Parathyroid adenoma (tissue), 2 donors: ENCODE data around the gene FARSB.

ENCODE experiments used
- H2AFZ ChIP-seq: fragments of 300-600 bp; sonication (generic); one replicate; pipeline ENCODE4 v1.7.0; 2017; ENCODE audit warnings: antibody characterized with exemption, mild to moderate bottlenecking
- H3K27ac ChIP-seq: fragments of 300-600 bp; sonication (generic); one replicate; pipeline ENCODE4 v1.7.0; 2017
- H3K27me3 ChIP-seq: fragments of 300-600 bp; sonication (generic); one replicate; pipeline ENCODE4 v1.7.0; 2017; ENCODE audit warnings: low read length; ENCODE audit not compliant: control insufficient read depth, insufficient read depth
- H3K36me3 ChIP-seq: fragments of 300-600 bp; sonication (generic); one replicate; pipeline ENCODE4 v1.7.0; 2017; ENCODE audit warnings: low read length; ENCODE audit not compliant: control insufficient read depth, insufficient read depth
- H3K4me1 ChIP-seq: fragments of 300-600 bp; sonication (generic); one replicate; pipeline ENCODE4 v1.7.0; 2017; ENCODE audit warnings: control low read depth
- H3K4me2 ChIP-seq: fragments of 300-600 bp; sonication (generic); one replicate; pipeline ENCODE4 v1.7.0; 2017; ENCODE audit warnings: low read length
- H3K4me3 ChIP-seq: fragments of 300-600 bp; sonication (generic); one replicate; pipeline ENCODE4 v1.7.0; 2017; ENCODE audit warnings: low read depth, low read length
- H3K79me2 ChIP-seq: fragments of 300-600 bp; sonication (generic); one replicate; pipeline ENCODE4 v1.7.0; 2017; ENCODE audit warnings: control low read depth
- H3K9ac ChIP-seq: fragments of 300-600 bp; sonication (generic); one replicate; pipeline ENCODE4 v1.7.0; 2017; ENCODE audit warnings: mild to moderate bottlenecking
- H3K9me3 ChIP-seq: fragments of 300-600 bp; sonication (generic); one replicate; pipeline ENCODE4 v1.7.0; 2017; ENCODE audit warnings: low read length; ENCODE audit not compliant: control insufficient read depth
- CTCF ChIP-seq: fragments of 300-600 bp; sonication (generic); IDR thresholded peaks from one replicate; pipeline ENCODE4 v1.7.0; 2017; ENCODE audit warnings: antibody characterized with exemption, mild to moderate bottlenecking
- donor health status: primary hyperparathyroidism.

Gene FARSB

GRCh38 chr2:222646008-222646407 is 9.9 kb downstream of the FARSB start:
- Histone ChIP-seq H3K27me3 (no peaks in the 10 kb centered on the region), H3K9me3 (no peaks in the 10 kb centered on the region), H3K4me1 (no peaks in the 10 kb centered on the region), H3K36me3 (no peaks in the 10 kb centered on the region), H3K4me3 (no peak overlapping the region), H3K9ac (no peak overlapping the region), H3K79me2 (peaks cover 10% of the 10 kb centered on the region), H3K27ac (no peak overlapping the region), H2AFZ (no peak overlapping the region), H3K4me2 (no peak overlapping the region)
- TF ChIP-seq CTCF = no peak

GRCh38 chr2:222643134-222643533 is 12.8 kb downstream of the FARSB start:
- Histone ChIP-seq H3K9me3 (no peaks in the 10 kb centered on the region), H2AFZ (no peak overlapping the region), H3K36me3 (no peaks in the 10 kb centered on the region), H3K4me3 (no peak overlapping the region), H3K79me2 (no peaks in the 10 kb centered on the region), H3K9ac (no peak overlapping the region), H3K27me3 (no peaks in the 10 kb centered on the region), H3K4me1 (no peaks in the 10 kb centered on the region), H3K27ac (no peak overlapping the region), H3K4me2 (no peak overlapping the region)
- no peak for TF ChIP-seq CTCF

- Histone ChIP-seq H3K9ac (no peak overlapping the region), H3K36me3 (no peaks in the 10 kb centered on the region), H2AFZ (no peak overlapping the region), H3K27me3 (no peaks in the 10 kb centered on the region), H3K9me3 (no peaks in the 10 kb centered on the region), H3K4me1 (no peaks in the 10 kb centered on the region), H3K4me3 (no peak overlapping the region), H3K27ac (no peak overlapping the region), H3K4me2 (no peak overlapping the region), H3K79me2 (no peaks in the 10 kb centered on the region)
- no peak for TF ChIP-seq CTCF
These were observed 14.6 kb downstream of the FARSB start for GRCh38 chr2:222641336-222641735.

GRCh38 chr2:222637067-222637466 is 18.8 kb downstream of the FARSB start:
- H3K4me3 ChIP-seq = no peak overlapping the region
- H3K4me1 ChIP-seq = no peaks in the 10 kb centered on the region
- H3K36me3 ChIP-seq = no peaks in the 10 kb centered on the region
- no peak for TF ChIP-seq CTCF
- no peaks in the 10 kb centered on the region for H3K79me2 ChIP-seq
- H3K27ac ChIP-seq = no peak overlapping the region
- no peaks in the 10 kb centered on the region for H3K9me3 ChIP-seq
- H2AFZ ChIP-seq = no peak overlapping the region
- no peaks in the 10 kb centered on the region for H3K27me3 ChIP-seq
- no peak overlapping the region for H3K4me2 ChIP-seq
- H3K9ac ChIP-seq = no peak overlapping the region

- no peak for TF ChIP-seq CTCF
These were observed 20.6 kb downstream of the FARSB start for GRCh38 chr2:222635295-222635694.

More at GRCh38 chr2:222635295-222635694, 20.6 kb downstream of the FARSB start:
- no peak overlapping the region for H3K9ac ChIP-seq
- no peaks in the 10 kb centered on the region for H3K9me3 ChIP-seq
- no peak overlapping the region for H3K4me2 ChIP-seq
- H3K27me3 ChIP-seq = no peaks in the 10 kb centered on the region
- H3K27ac ChIP-seq = no peak overlapping the region
- no peaks in the 10 kb centered on the region for H3K4me1 ChIP-seq
- H3K36me3 ChIP-seq = no peaks in the 10 kb centered on the region
- H3K79me2 ChIP-seq = no peaks in the 10 kb centered on the region
- no peak overlapping the region for H2AFZ ChIP-seq
- H3K4me3 ChIP-seq = no peak overlapping the region
